A549 (cell line): ENCODE results near the gene TAF11L3.

Source experiments
- CHD4 ChIP-seq: fragments of 200-600 bp; sonication (generic); IDR thresholded peaks from 2 replicates; pipeline ENCODE4 v1.6.1; 2016; ENCODE audit warnings: antibody characterized with exemption, mild to moderate bottlenecking, borderline replicate concordance
- CTCF ChIP-seq: fragments of >200 bp; sonication (Bioruptor Twin); formaldehyde crosslinking; IDR thresholded peaks from 3 replicates; pipeline ENCODE4 v1.5.1; 2016
- MYC ChIP-seq: IDR thresholded peaks from 2 replicates; pipeline ENCODE4 v1.6.1; 2012; ENCODE audit warnings: mild to moderate bottlenecking, inconsistent platforms, low read length, improper control_type of control experiment, borderline replicate concordance

DNA sequence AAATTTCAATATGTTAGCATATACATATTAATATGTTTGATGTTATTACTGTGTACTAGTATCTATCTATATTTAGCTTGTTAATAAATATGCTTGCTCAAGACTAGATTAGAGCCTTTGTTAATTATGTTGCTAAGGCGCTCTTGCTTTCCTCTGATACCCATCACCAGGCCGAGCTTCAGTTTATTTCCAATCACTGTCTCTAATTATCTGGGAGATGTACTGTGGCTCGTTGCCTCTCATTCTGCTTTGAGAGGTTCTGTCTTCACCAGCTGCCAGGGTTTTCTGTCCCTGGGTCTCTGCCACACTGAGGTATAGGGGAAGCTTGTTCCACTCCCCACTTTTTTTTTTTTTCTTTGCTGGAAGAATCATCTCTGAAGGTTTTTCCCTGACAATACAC is 41.1 kb upstream of the TAF11L3 start:
- no peak for TF ChIP-seq MYC
- TF ChIP-seq CHD4 = no peak
- no peak for TF ChIP-seq CTCF
